ENCODE data around the gene TMEM164. TPM values are rescaled to one million over a fixed set of nuclear protein-coding genes. Genes with fewer than 3 reads are reported as not detected.

Gene TMEM164
- total and polyA plus RNA-seq, 2 experiments from 2014 or later = 3.4 to 17.2 TPM

- TF ChIP-seq REST (IDR thresholded peaks at IDR 0.05; ENCODE audit: unreplicated experiment) (no peak), ZNF331 (CRISPR knock-in tag; IDR thresholded peaks at IDR 0.05; ENCODE audit: low read depth) (no peak), CREB1 (CRISPR knock-in tag; IDR thresholded peaks at IDR 0.05; ENCODE audit: low read depth) (no peak)
Measured at GRCh38 chrX:110050386-110050785, 47.5 kb downstream of the TMEM164 start (continued).

- no peaks in the 10 kb centered on the region for H3K27me3 ChIP-seq (ENCODE audit: insufficient read depth)
- H3K27ac Mint-ChIP-seq = no peak overlapping the region
- no peak overlapping the region for H2AFZ ChIP-seq
- no peaks in the 10 kb centered on the region for H3K27me3 Mint-ChIP-seq (ENCODE audit: insufficient read depth, low read depth, poor library complexity)
- H3K9me2 ChIP-seq (ENCODE audit: insufficient read depth) = no peaks in the 10 kb centered on the region
- no peak overlapping the region for H3K27ac ChIP-seq (ENCODE audit: low read depth)
- no peaks in the 10 kb centered on the region for H4K20me1 ChIP-seq (replicated peaks; ENCODE audit: insufficient read depth)
- no peaks in the 10 kb centered on the region for H3K79me2 ChIP-seq (replicated peaks; ENCODE audit: insufficient read depth)
- H3K4me1 ChIP-seq (ENCODE audit: insufficient read depth) = peaks cover 10% of the 10 kb centered on the region; the same call in 1 of the 2 replicates
- H3F3A ChIP-seq (replicated peaks; ENCODE audit: low read depth) = no peaks in the 10 kb centered on the region
- no peaks in the 10 kb centered on the region for H3K36me3 ChIP-seq (ENCODE audit: insufficient read depth)
- DNase-seq (ENCODE audit: low spot score) (no peak), ATAC-seq (no peak)
- H3K4me3 Mint-ChIP-seq = no peak overlapping the region
- no peak overlapping the region for H3K4me3 ChIP-seq
- H3K36me3 Mint-ChIP-seq (ENCODE audit: low read depth) = 0 out of 3 replicates have a peak, but pooled peaks cover 6% of the 10 kb centered on the region
- no peak overlapping the region for H3K4me2 ChIP-seq
- peaks cover 30% of the 10 kb centered on the region for H3K4me1 Mint-ChIP-seq
- H3K9me3 Mint-ChIP-seq = no peaks in the 10 kb centered on the region
- TF ChIP-seq CTCF (conservative IDR thresholded peaks at IDR 0.05; ENCODE audit: low read depth in 2 of 2) (no peak), REST (IDR thresholded peaks at IDR 0.05; ENCODE audit: unreplicated experiment) (no peak), STAT1 (IDR thresholded peaks at IDR 0.05; ENCODE audit: unreplicated experiment) (no peak), ETS1 (IDR thresholded peaks at IDR 0.05) (no peak), JUNB (IDR thresholded peaks at IDR 0.05; ENCODE audit: unreplicated experiment) (no peak), ZNF462 (CRISPR knock-in tag; IDR thresholded peaks at IDR 0.05) (no peak)
Measured at GRCh38 chrX:110050901-110051300, 48.0 kb downstream of the TMEM164 start.
